K562 (cell line): ENCODE data around the gene FDX2. TPM values are rescaled to one million over a fixed set of nuclear protein-coding genes. Genes with fewer than 3 reads are reported as not detected.

ENCODE experiments used
- ATAC-seq: fragments of 200-7000 bp; cut with Tn5 transposase; 3 replicates; pipeline ENCODE4 v1.9.1; 2020; ENCODE audit warnings: moderate library complexity
- BruUV-seq: library from RNA; stranded (reverse); fragments of 400-500 nt; replicated peaks from 2 replicates; lab custom pipeline; 2021; lab: Mats Ljungman, UMichigan
- CTCF ChIA-PET: fragments of 300-600 bp; formaldehyde crosslinking; extraction: SDS; loops from one replicate; lab custom pipeline; 2021; ENCODE audit warnings: low intra/inter-chr PET ratio; lab: Yijun Ruan, JAX
- POLR2A ChIA-PET: fragments of 300-600, 350-650 bp; sonication (Branson Sonifier 250); formaldehyde crosslinking; extraction: SDS; loops from one replicate; lab custom pipeline; 2021; ENCODE audit warnings: antibody characterized with exemption, inconsistent platforms; lab: Yijun Ruan, JAX
- DNase-seq, 4 experiments: peaks; one replicate each; pipeline versions ENCODE4 v3.0.0 to v3.0.0-alpha.2; 2011 to 2018; ENCODE audit warnings: low spot score in 3 of 4, mixed read lengths in 3 of 4; ENCODE audit errors: extremely low read depth in 1 of 4
- FAIRE-seq: peaks from 2 replicates; lab custom pipeline; 2011; peaks lifted over from hg19 to GRCh38; lab: Jason Lieb, UNC
- H2AFZ ChIP-seq: 2 replicates; pipeline ENCODE4 v1.6.0; 2011; ENCODE audit warnings: low read depth, low read length, control low read depth, inconsistent platforms
- H3K27ac ChIP-seq: fragments of 200-600 bp; 3 replicates; pipeline ENCODE4 v1.8.0; 2011; ENCODE audit warnings: low read depth, mild to moderate bottlenecking, control low read depth, inconsistent platforms, low read length, moderate library complexity, mixed read lengths; ENCODE audit errors: extremely low read depth
- H3K27me3 ChIP-seq, 2 experiments: fragments of 300-600 bp in 1 of 2; 2 replicates in 1 of 2; 3 replicates in 1 of 2; pipeline versions ENCODE4 v1.6.0 to v1.8.0; 2011; ENCODE audit warnings: inconsistent platforms in 2 of 2, low read length in 2 of 2, mild to moderate bottlenecking in 1 of 2, mixed read lengths in 1 of 2, moderate library complexity in 1 of 2; ENCODE audit not compliant: control insufficient read depth in 2 of 2, insufficient read depth in 2 of 2
- H3K36me3 ChIP-seq: fragments of 300-600 bp; 3 replicates; pipeline ENCODE4 v1.8.0; 2011; ENCODE audit warnings: mild to moderate bottlenecking, low read length, inconsistent platforms; ENCODE audit not compliant: control insufficient read depth, insufficient read depth
- H3K4me1 ChIP-seq, 2 experiments: fragments of 200-600 bp in 1 of 2; replicated peaks in 1 of 2; 2 replicates in 1 of 2; 3 replicates in 1 of 2; pipeline versions ENCODE4 v1.5.1 to v1.8.0; 2011; ENCODE audit warnings: inconsistent platforms in 2 of 2, low read length in 2 of 2, mild to moderate bottlenecking in 1 of 2, mixed read lengths in 1 of 2, moderate library complexity in 1 of 2; ENCODE audit not compliant: control insufficient read depth in 2 of 2, insufficient read depth in 2 of 2
- H3K4me2 ChIP-seq: 2 replicates; pipeline ENCODE4 v1.6.1; 2011; ENCODE audit warnings: low read length, control low read depth, inconsistent platforms, mixed read lengths; ENCODE audit not compliant: insufficient read depth
- H3K4me3 ChIP-seq: fragments of 200-600 bp; sonication (generic), shearing (Covaris generic); 2 replicates; pipeline ENCODE4 v1.5.1; 2016; ENCODE audit warnings: control low read depth, inconsistent platforms
- H3K79me2 ChIP-seq: fragments of 200-600 bp; 3 replicates; pipeline ENCODE4 v1.8.0; 2011; ENCODE audit warnings: low read length, inconsistent platforms; ENCODE audit not compliant: control insufficient read depth, insufficient read depth
- H3K9ac ChIP-seq, 2 experiments: 2 replicates each; pipeline versions ENCODE4 v1.6.0 to v1.6.1; 2011; ENCODE audit warnings: low read depth in 2 of 2, low read length in 2 of 2, control low read depth in 1 of 2, inconsistent platforms in 1 of 2, mild to moderate bottlenecking in 1 of 2, mixed read lengths in 1 of 2; ENCODE audit not compliant: insufficient read depth in 1 of 2
- H3K9me1 ChIP-seq: one replicate; pipeline ENCODE4 v1.6.0; 2011; ENCODE audit warnings: inconsistent platforms, mild to moderate bottlenecking, low read length, moderate library complexity; ENCODE audit not compliant: control insufficient read depth, insufficient read depth
- H3K9me3 ChIP-seq: replicated peaks from 2 replicates; pipeline ENCODE4 v1.5.1; 2011; ENCODE audit warnings: low read depth, low read length, inconsistent platforms; ENCODE audit not compliant: control insufficient read depth, insufficient read depth
- H4K20me1 ChIP-seq: replicated peaks from 2 replicates; pipeline ENCODE4 v1.6.1; 2011; ENCODE audit warnings: low read length, inconsistent platforms, mixed read lengths; ENCODE audit not compliant: control insufficient read depth, insufficient read depth
- CBFA2T3 ChIP-seq: fragments of 450-650 bp; IDR thresholded peaks from 2 replicates; pipeline ENCODE4 v1.6.1; 2017
- DACH1 ChIP-seq: fragments of 450-650 bp; IDR thresholded peaks from 2 replicates; pipeline ENCODE4 v1.6.1; 2018; ENCODE audit not compliant: partially characterized antibody
- MCM5 ChIP-seq: fragments of 450-650 bp; IDR thresholded peaks from 2 replicates; pipeline ENCODE4 v1.6.1; 2016; ENCODE audit warnings: low read depth
- MED1 ChIP-seq: sonication (generic); formaldehyde crosslinking; IDR thresholded peaks from 2 replicates; pipeline ENCODE4 v1.8.1; 2023; ENCODE audit warnings: missing genetic modification reagents, borderline replicate concordance
- PURB ChIP-seq: sonication (generic); formaldehyde crosslinking; IDR thresholded peaks from 2 replicates; pipeline ENCODE4 v1.9.0; 2021; ENCODE audit warnings: low read depth, mild to moderate bottlenecking, missing genetic modification reagents
- RBFOX2 ChIP-seq: fragments of 200-400 bp; formaldehyde crosslinking; IDR thresholded peaks from 2 replicates; pipeline ENCODE4 v1.6.1; 2017; ENCODE audit warnings: low read depth, mild to moderate bottlenecking, low read length, moderate library complexity
- SRSF3 ChIP-seq: fragments of 200-400 bp; formaldehyde crosslinking; IDR thresholded peaks from 2 replicates; pipeline ENCODE4 v1.6.1; 2016; ENCODE audit warnings: mild to moderate bottlenecking, low read length, moderate library complexity; ENCODE audit not compliant: insufficient read depth
- STAG1 ChIP-seq: sonication (generic); formaldehyde crosslinking; IDR thresholded peaks from 2 replicates; pipeline ENCODE4 v1.5.0; 2020; ENCODE audit warnings: missing genetic modification reagents, borderline replicate concordance
- TAF9B ChIP-seq: fragments of 450-650 bp; IDR thresholded peaks from 2 replicates; pipeline ENCODE4 v1.6.1; 2018; ENCODE audit warnings: mild to moderate bottlenecking; ENCODE audit not compliant: partially characterized antibody
- TFAM ChIP-seq: fragments of 250-450 bp; sonication (Bioruptor Pico); conservative IDR thresholded peaks from 2 replicates; pipeline ENCODE4 v1.5.0; 2021; ENCODE audit warnings: mild to moderate bottlenecking, moderate library complexity
- ZNF584 ChIP-seq: fragments of 200-800 bp; sonication (Bioruptor generic); IDR thresholded peaks from 2 replicates; pipeline ENCODE4 v1.6.1; 2016; ENCODE audit warnings: low read depth, mild to moderate bottlenecking, missing genetic modification characterization, missing compliant biosample characterization
- ZNF668 ChIP-seq: fragments of 250-450 bp; sonication (Bioruptor Pico); IDR thresholded peaks from 2 replicates; pipeline ENCODE4 v1.8.0; 2022; ENCODE audit warnings: mild to moderate bottlenecking, inconsistent platforms
- WGBS: fragments of 100-300 bp; shearing (Covaris generic); methylation state at CpG from one replicate; pipeline ENCODE4 v1.1.6; 2016; ENCODE audit warnings: low coverage, mixed read lengths; ENCODE audit not compliant: insufficient coverage; ENCODE audit errors: missing lambda C conversion rate; 5-methylcytosine and 5-hydroxymethylcytosine counted together
- in situ Hi-C: fragments of 300-500 bp; cut with MboI; formaldehyde crosslinking; loops from 4 replicates; pipeline ENCODE4 v1.15.0; 2018; ENCODE audit warnings: inconsistent platforms, mixed read lengths
- intact Hi-C: fragments of 100-400 bp; cut with micrococcal nuclease; formaldehyde crosslinking; loops from 2 replicates; pipeline ENCODE4 v1.14.2; 2022
- polyA plus RNA-seq, 8 experiments: library from polyadenylated mRNA; depleted of rRNA in 4 of 8; stranded (reverse) in 5 of 8; unstranded in 3 of 8; fragments of >200 nt; fragmentation: Nextera tagmentation in 2 of 8; fragmentation: Illumina TruSeq in 1 of 8; extraction: Ambion mirVana in 2 of 8; extraction: Trizol in 1 of 8; gene quantifications; 2 replicates each; pipeline versions ENCODE4 v1.2.1 to v1.2.3, GENCODE V29; 2011 to 2014; ENCODE audit warnings: inconsistent platforms in 1 of 8, missing spikeins in 1 of 8
- total RNA-seq, 7 experiments: library from RNA; depleted of rRNA in 6 of 7; stranded (reverse); fragments of >200 nt in 6 of 7; fragmentation: Illumina TruSeq in 2 of 7; extraction: Trizol in 2 of 7; gene quantifications; 2 replicates each; pipeline versions ENCODE4 v1.2.1 to v1.2.3, GENCODE V29; 2011 to 2021; ENCODE audit warnings: low replicate concordance in 1 of 7
- TF ChIP-seq, protein P1 (sequence below): sonication (generic); formaldehyde crosslinking; IDR thresholded peaks from 2 replicates; pipeline ENCODE4 v1.8.0; 2022; ENCODE audit warnings: mild to moderate bottlenecking, low read depth, missing genetic modification reagents
- TF ChIP-seq, protein P2 (sequence below): fragments of 450-650 bp; formaldehyde crosslinking; IDR thresholded peaks from 2 replicates; pipeline ENCODE4 v1.4.0; 2020; ENCODE audit warnings: mild to moderate bottlenecking, mixed read lengths
- TF ChIP-seq, protein P3 (sequence below): fragments of 250-450 bp; sonication (Bioruptor Pico); IDR thresholded peaks from 2 replicates; pipeline ENCODE4 v1.8.0; 2022; ENCODE audit warnings: inconsistent platforms
- TF ChIP-seq, protein P4 (sequence below): sonication (generic); formaldehyde crosslinking; IDR thresholded peaks from 2 replicates; pipeline ENCODE4 v1.8.1; 2023; ENCODE audit warnings: mild to moderate bottlenecking, missing genetic modification reagents, moderate library complexity

The FDX2 gene
- total and polyA plus RNA-seq, 9 of the 15 experiments (the other 6 are each of a cell fraction or from before 2014, with no cell fraction given) = 2.5 to 49.8 (median 29.7) TPM

GRCh38 chr19:10289167-10289835 is 26.5 kb downstream of the FDX2 start:
- Histone ChIP-seq H3K9ac (peak overlapping the region; percentile 91 to 99), H2AFZ (peak overlapping the region; percentile 84), H3K4me1 (peaks cover 29 to 92% of the 10 kb centered on the region in 2 experiments; a peak in 4 of 5 replicates), H4K20me1 (no peaks in the 10 kb centered on the region; the same call in 1 of the 2 replicates), H3K27ac (peak overlapping the region; percentile 96), H3K27me3 (no peaks in the 10 kb centered on the region), H3K9me3 (no peaks in the 10 kb centered on the region), H3K36me3 (peaks cover 39% of the 10 kb centered on the region), H3K4me3 (peak overlapping the region; percentile 79), H3K4me2 (peak overlapping the region; percentile 99), H3K79me2 (peaks cover 73% of the 10 kb centered on the region), H3K9me1 (peaks cover 6% of the 10 kb centered on the region)
- ATAC-seq (peak; percentile 12), FAIRE-seq (peak; percentile 82), DNase-seq (peak; percentile 66 to 94 (median 74))
- ChIA-PET CTCF (interaction anchor here (0.6 to 1.2 kb wide), 2 partner anchors 21 to 100 kb away, joined by 3 read pairs; no protein-coding TSS in a partner anchor), POLR2A (interaction anchor here (0.6 to 6.2 kb wide), 25 partner anchors 9 to 199 kb away, joined by 3 to 74 read pairs (median 4); partner anchors contain the start of genes CDC37, ICAM1, RAVER1 and TYK2)
- in situ Hi-C loops = no loop called here
- 0% methylated on average over 24 of the region's 50 CpGs for WGBS
- intact Hi-C loops = loop anchor here (1.0 to 2.0 kb wide), 3 partner anchors 19 to 92 kb away; partner anchors contain the start of genes RAVER1 and TYK2
- BruUV-seq = no TSS peak
- TF ChIP-seq, protein P1, sequence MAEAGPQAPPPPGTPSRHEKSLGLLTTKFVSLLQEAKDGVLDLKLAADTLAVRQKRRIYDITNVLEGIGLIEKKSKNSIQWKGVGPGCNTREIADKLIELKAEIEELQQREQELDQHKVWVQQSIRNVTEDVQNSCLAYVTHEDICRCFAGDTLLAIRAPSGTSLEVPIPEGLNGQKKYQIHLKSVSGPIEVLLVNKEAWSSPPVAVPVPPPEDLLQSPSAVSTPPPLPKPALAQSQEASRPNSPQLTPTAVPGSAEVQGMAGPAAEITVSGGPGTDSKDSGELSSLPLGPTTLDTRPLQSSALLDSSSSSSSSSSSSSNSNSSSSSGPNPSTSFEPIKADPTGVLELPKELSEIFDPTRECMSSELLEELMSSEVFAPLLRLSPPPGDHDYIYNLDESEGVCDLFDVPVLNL (CRISPR knock-in tag) = 0 out of 2 replicates have a peak, but pooled peaks have one; percentile 37
- no peak for TF ChIP-seq MCM5
- no peak for TF ChIP-seq CBFA2T3
- no peak for TF ChIP-seq MED1
- TF ChIP-seq PURB = no peak
- peak; percentile 84 for TF ChIP-seq RBFOX2
- 0 out of 2 replicates have a peak, but pooled peaks have one; percentile 30 for TF ChIP-seq STAG1 (CRISPR knock-in tag)
- TF ChIP-seq, protein P2, sequence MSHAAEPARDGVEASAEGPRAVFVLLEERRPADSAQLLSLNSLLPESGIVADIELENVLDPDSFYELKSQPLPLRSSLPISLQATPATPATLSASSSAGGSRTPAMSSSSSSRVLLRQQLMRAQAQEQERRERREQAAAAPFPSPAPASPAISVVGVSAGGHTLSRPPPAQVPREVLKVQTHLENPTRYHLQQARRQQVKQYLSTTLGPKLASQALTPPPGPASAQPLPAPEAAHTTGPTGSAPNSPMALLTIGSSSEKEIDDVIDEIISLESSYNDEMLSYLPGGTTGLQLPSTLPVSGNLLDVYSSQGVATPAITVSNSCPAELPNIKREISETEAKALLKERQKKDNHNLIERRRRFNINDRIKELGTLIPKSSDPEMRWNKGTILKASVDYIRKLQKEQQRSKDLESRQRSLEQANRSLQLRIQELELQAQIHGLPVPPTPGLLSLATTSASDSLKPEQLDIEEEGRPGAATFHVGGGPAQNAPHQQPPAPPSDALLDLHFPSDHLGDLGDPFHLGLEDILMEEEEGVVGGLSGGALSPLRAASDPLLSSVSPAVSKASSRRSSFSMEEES (CRISPR knock-in tag) = peak; percentile 19
- no peak for TF ChIP-seq TFAM
- TF ChIP-seq SRSF3 = no peak
- no peak for TF ChIP-seq DACH1
- TF ChIP-seq ZNF584 = no peak
- TF ChIP-seq, protein P3, sequence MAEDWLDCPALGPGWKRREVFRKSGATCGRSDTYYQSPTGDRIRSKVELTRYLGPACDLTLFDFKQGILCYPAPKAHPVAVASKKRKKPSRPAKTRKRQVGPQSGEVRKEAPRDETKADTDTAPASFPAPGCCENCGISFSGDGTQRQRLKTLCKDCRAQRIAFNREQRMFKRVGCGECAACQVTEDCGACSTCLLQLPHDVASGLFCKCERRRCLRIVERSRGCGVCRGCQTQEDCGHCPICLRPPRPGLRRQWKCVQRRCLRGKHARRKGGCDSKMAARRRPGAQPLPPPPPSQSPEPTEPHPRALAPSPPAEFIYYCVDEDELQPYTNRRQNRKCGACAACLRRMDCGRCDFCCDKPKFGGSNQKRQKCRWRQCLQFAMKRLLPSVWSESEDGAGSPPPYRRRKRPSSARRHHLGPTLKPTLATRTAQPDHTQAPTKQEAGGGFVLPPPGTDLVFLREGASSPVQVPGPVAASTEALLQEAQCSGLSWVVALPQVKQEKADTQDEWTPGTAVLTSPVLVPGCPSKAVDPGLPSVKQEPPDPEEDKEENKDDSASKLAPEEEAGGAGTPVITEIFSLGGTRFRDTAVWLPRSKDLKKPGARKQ (CRISPR knock-in tag) = no peak
- TF ChIP-seq TAF9B = peak; percentile 53
- TF ChIP-seq, protein P4, sequence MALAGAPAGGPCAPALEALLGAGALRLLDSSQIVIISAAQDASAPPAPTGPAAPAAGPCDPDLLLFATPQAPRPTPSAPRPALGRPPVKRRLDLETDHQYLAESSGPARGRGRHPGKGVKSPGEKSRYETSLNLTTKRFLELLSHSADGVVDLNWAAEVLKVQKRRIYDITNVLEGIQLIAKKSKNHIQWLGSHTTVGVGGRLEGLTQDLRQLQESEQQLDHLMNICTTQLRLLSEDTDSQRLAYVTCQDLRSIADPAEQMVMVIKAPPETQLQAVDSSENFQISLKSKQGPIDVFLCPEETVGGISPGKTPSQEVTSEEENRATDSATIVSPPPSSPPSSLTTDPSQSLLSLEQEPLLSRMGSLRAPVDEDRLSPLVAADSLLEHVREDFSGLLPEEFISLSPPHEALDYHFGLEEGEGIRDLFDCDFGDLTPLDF (CRISPR knock-in tag) = 0 out of 2 replicates have a peak, but pooled peaks have one; percentile 44
- TF ChIP-seq ZNF668 = no peak
